HG03175 (cell line): ENCODE measurements around the gene ATOH8.
"Not testable (repeated sequence)": the region's sequence is repeated elsewhere in the genome, so short reads cannot be mapped to it uniquely, and the experiment has no call there.

Experiments used
- ATAC-seq: cut with Tn5 transposase; IDR thresholded peaks from one replicate; pipeline ENCODE4 v1.9.1; 2021; ENCODE audit warnings: mild to moderate bottlenecking, moderate library complexity; ENCODE audit not compliant: unreplicated experiment

ATOH8 gene

DNA sequence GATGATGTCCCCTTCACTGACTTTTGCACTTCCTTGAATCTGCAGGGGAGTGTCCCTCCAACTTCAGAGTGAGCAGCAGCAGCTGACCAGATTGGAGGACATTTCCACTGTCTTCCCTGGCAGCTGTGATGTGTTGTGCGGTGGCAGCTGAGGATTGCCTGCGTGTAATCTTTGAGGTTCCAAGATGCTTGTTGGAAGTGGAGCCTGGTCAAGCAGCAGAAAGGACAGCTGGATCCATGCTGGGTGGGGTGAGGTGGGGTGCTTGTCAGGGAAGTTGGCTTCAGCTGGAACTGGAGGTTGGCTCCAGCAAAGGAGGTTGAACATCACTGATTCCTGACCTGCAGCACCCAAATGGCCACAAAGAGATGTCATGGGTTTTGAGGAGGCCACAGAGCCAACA lies 70.2 kb downstream of the ATOH8 start:
- ATAC-seq: no peak

- peak; percentile 79 for ATAC-seq
These were observed 73.4 kb downstream of the ATOH8 start for GRCh38 chr2:85826990-85827878.

DNA sequence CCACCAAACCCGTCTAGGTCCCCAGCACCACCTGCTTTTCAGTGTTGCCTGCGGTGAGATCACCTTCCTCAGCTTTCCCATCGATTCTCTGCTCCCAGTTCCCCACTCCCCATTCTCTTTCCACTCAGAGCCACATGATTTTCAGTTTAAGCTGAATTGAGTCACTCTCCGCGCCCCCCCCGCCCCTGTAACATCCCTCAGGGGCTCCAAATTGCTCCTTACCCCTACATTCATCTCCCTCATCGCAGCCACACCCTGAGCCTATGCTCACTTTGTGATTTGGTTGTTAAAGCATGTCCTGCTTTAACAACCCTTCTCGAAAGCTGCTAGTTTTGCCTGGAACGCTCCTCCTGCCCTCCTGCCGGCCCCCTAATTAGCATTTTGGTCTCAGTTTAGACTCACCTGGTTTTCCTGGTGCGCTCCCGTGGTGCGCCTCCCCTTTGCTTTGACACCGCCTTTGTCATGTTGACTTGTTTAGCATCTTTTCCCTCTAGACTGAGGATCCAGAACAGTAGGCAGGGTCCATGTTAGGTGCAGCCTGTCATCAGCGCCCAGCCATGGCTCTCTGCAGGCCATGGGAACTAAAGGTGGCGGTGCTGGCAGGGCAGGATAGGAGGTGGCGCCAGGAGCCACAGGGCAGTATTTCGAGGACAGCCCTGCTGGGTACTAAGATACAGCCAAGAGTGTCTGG lies 74.2 kb downstream of the ATOH8 start:
- ATAC-seq: no peak

- no peak for ATAC-seq
These were observed 74.9 kb downstream of the ATOH8 start for GRCh38 chr2:85828725-85829124.

GRCh38 chr2:85829394-85829793 lies 75.6 kb downstream of the ATOH8 start:
- not testable (repeated sequence) for ATAC-seq

DNA sequence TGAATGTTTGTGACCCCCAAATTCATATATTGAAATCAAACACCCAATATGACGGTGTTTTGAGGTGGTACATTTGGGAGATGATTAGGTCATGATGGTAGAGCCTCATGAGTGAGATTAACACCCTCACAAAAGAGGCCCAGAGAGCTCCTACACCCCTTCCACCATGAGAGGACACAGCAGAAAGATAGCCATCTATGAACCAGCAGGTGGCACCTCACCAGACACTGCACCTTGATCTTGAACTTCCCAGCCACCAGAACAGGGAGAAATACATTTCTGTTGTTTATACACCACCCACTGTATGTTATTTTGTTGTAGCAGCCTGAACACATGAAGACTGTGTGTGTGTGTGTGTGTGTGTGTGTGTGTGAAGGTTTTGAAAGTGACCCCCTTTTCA lies 76.9 kb downstream of the ATOH8 start:
- ATAC-seq: no peak

DNA sequence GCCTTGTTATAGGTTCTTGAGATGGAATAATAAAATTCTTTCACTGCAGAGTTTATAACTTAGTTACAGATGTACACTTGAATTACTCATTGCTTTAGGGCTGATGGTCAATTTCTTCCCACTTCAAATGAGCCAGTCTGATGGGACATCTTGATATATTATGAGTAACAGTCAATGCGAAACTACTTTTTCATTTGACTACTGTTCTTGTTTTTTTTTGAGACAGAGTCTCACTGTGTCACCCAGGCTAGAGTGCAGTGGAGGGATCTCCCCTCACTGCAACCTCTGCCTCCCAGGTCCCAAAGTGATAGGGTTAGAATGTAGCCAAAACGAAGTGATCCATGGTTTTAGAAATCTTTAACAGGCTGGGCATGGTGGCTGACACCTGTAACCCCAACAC lies 77.9 kb downstream of the ATOH8 start:
- ATAC-seq: no peak

- ATAC-seq: no peak
These were observed 80.7 kb downstream of the ATOH8 start for GRCh38 chr2:85834466-85834865.
